ENCODE measurements around the gene CYP27C1. TPM values are rescaled to one million over a fixed set of nuclear protein-coding genes. Genes with fewer than 3 reads are reported as not detected.

Gene CYP27C1
- total RNA-seq, 1 donor from 2014 or later, result 3.0 TPM

DNA sequence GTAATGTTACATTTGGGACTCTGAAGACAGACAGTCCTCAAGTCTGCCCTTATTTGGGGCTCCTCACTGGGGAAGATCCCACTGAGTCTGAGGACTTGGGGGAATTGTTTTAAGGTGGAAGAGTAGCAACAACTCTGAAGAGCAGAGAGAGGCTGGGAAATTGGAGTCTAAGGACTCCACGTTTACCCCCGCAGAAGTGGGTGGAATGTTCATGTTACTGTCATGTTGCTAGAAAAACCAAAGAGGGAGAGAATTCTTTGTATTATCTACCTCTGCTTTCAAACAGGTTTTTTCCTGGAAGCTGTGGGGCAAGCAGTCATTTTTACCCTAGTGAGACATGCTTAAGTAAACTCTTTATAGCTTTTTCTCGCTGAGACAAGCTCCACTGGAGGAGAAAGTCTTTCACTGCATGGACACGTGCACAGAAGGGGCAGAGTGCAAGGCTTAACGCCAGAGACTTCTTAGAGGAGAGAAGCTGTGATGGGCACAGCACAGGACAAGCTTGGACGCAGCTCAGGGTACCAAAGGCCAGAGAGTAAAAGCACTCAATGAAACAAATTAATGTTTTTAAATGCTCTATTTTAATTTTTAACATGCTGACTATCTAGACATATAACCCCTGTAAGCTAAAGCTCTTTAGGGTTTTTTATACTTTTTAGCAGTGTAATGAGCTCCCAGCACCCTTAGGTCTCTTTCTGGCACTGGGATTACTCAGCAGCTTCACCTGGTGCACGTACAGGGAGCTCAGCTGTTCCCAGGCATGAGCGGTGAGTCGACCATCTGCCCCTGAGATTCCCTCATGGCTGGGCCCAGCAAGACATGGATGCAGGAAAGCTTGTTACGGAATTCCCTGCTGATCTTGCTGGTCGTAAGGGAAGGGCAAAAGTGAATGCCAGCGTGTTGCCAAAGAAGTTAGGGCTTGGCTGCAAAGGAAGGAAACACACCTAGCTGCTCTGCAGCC is 58.6 kb downstream of the CYP27C1 start:
- Histone ChIP-seq H3K9ac (no peak overlapping the region), H3K36me3 (no peaks in the 10 kb centered on the region), H2AFZ (replicated peaks) (no peak overlapping the region), H4K20me1 (ENCODE audit: low read depth) (no peaks in the 10 kb centered on the region), H3K4me1 (peaks cover 3% of the 10 kb centered on the region), H3K4me2 (no peak overlapping the region), H3K4me3 (no peak overlapping the region), H3F3A (ENCODE audit: low read depth) (no peaks in the 10 kb centered on the region), H3K27ac (no peak overlapping the region), H3K27me3 (no peaks in the 10 kb centered on the region), H3K9me3 (ENCODE audit: low read depth) (no peaks in the 10 kb centered on the region), H3K79me2 (ENCODE audit: low read depth) (no peaks in the 10 kb centered on the region)
- TF ChIP-seq EZH2phosphoT487 (IDR thresholded peaks at IDR 0.05) (no peak), EZH2 (IDR thresholded peaks at IDR 0.05) (no peak)
- TF ChIP-seq, protein P1, sequence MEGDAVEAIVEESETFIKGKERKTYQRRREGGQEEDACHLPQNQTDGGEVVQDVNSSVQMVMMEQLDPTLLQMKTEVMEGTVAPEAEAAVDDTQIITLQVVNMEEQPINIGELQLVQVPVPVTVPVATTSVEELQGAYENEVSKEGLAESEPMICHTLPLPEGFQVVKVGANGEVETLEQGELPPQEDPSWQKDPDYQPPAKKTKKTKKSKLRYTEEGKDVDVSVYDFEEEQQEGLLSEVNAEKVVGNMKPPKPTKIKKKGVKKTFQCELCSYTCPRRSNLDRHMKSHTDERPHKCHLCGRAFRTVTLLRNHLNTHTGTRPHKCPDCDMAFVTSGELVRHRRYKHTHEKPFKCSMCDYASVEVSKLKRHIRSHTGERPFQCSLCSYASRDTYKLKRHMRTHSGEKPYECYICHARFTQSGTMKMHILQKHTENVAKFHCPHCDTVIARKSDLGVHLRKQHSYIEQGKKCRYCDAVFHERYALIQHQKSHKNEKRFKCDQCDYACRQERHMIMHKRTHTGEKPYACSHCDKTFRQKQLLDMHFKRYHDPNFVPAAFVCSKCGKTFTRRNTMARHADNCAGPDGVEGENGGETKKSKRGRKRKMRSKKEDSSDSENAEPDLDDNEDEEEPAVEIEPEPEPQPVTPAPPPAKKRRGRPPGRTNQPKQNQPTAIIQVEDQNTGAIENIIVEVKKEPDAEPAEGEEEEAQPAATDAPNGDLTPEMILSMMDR (IDR thresholded peaks at IDR 0.05), result no peak
- no peak for DNase-seq (ENCODE audit: low spot score)
- no peak overlapping the region for H3K27ac Mint-ChIP-seq
- no peak overlapping the region for H3K4me3 Mint-ChIP-seq
- H3K27me3 Mint-ChIP-seq (ENCODE audit: insufficient read depth, low read depth), result peaks cover 2% of the 10 kb centered on the region
- H3K9me3 Mint-ChIP-seq, result peaks cover under 1% of the 10 kb centered on the region
- no peaks in the 10 kb centered on the region for H3K36me3 Mint-ChIP-seq
- peaks cover 17% of the 10 kb centered on the region for H3K4me1 Mint-ChIP-seq

DNA sequence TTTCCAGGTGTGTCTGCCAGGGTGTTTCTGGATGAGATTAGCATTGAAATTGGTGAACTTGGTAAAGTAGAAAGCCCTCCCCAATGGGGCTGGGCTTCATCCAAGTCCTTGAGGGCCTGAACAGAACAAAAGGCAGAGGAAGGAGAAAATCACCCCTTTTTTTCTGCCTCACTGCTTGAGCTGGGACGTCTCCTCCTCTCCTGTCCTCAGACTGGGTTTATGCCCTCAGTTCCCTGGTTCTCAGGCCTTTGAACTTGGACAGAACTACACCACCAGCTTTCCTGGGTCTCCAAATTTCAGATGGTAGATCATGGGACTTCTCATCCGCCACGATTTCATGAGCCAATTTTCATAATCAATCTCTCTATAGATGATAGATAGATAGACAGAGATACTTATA is 59.4 kb downstream of the CYP27C1 start:
- Mint-ChIP-seq H3K4me1 (peaks cover 10% of the 10 kb centered on the region), H3K36me3 (no peaks in the 10 kb centered on the region), H3K27me3 (ENCODE audit: insufficient read depth, low read depth) (peaks cover 2% of the 10 kb centered on the region), H3K9me3 (peaks cover 3% of the 10 kb centered on the region), H3K27ac (no peak overlapping the region), H3K4me3 (no peak overlapping the region)
- no peak for DNase-seq (ENCODE audit: low spot score)
- no peak overlapping the region for H2AFZ ChIP-seq (replicated peaks)
- no peaks in the 10 kb centered on the region for H3F3A ChIP-seq (ENCODE audit: low read depth)
- no peak overlapping the region for H3K4me3 ChIP-seq
- H3K27me3 ChIP-seq, result no peaks in the 10 kb centered on the region
- TF ChIP-seq EZH2phosphoT487 (IDR thresholded peaks at IDR 0.05) (no peak), EZH2 (IDR thresholded peaks at IDR 0.05) (no peak)
- TF ChIP-seq, protein P1 (IDR thresholded peaks at IDR 0.05), result no peak
- H3K9me3 ChIP-seq (ENCODE audit: low read depth), result no peaks in the 10 kb centered on the region
- H3K79me2 ChIP-seq (ENCODE audit: low read depth), result no peaks in the 10 kb centered on the region
- no peak overlapping the region for H3K4me2 ChIP-seq
- no peak overlapping the region for H3K9ac ChIP-seq
- no peaks in the 10 kb centered on the region for H4K20me1 ChIP-seq (ENCODE audit: low read depth)
- peaks cover 3% of the 10 kb centered on the region for H3K4me1 ChIP-seq
- H3K27ac ChIP-seq, result no peak overlapping the region
- no peaks in the 10 kb centered on the region for H3K36me3 ChIP-seq

DNA sequence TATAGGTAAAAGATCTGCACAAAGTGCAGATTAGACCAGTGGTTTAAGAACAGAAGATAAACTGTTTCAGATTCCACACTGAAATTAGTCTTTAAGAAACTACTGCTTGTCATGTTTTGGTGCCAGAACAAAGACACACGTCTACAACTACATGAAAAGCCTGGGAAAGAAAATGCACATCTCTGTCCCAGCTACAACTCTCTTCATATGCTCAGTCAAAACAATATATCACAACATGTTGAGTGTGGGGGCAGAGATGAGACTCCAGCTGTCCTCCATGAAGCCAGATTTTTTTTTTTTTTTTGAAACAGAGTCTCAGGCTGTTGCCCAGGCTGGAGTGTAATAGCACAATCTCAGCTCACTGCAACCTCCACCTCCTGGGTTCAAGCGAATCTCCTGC is 60.6 kb downstream of the CYP27C1 start:
- Histone ChIP-seq H3K9ac (no peak overlapping the region), H2AFZ (replicated peaks) (no peak overlapping the region), H3K4me1 (peaks cover 3% of the 10 kb centered on the region), H3K36me3 (no peaks in the 10 kb centered on the region), H3K9me3 (ENCODE audit: low read depth) (no peaks in the 10 kb centered on the region), H3F3A (ENCODE audit: low read depth) (no peaks in the 10 kb centered on the region), H3K27me3 (no peaks in the 10 kb centered on the region), H3K4me3 (no peak overlapping the region), H3K4me2 (no peak overlapping the region), H3K79me2 (ENCODE audit: low read depth) (no peaks in the 10 kb centered on the region), H4K20me1 (ENCODE audit: low read depth) (no peaks in the 10 kb centered on the region), H3K27ac (no peak overlapping the region)
- TF ChIP-seq, protein P1 (IDR thresholded peaks at IDR 0.05), result no peak
- TF ChIP-seq EZH2phosphoT487 (IDR thresholded peaks at IDR 0.05) (no peak), EZH2 (IDR thresholded peaks at IDR 0.05) (no peak)
- Mint-ChIP-seq H3K27me3 (ENCODE audit: insufficient read depth, low read depth) (peaks cover 2% of the 10 kb centered on the region), H3K36me3 (no peaks in the 10 kb centered on the region), H3K4me1 (peaks cover 10% of the 10 kb centered on the region), H3K27ac (no peak overlapping the region), H3K4me3 (no peak overlapping the region), H3K9me3 (peaks cover 3% of the 10 kb centered on the region)
- DNase-seq (ENCODE audit: low spot score), result no peak
